GM19240 (cell line): Measurements from ENCODE around the gene MZB1.

Experiments
- DNase-seq: peaks from one replicate; pipeline ENCODE4 v3.0.0; 2011; ENCODE audit warnings: low spot score; ENCODE audit not compliant: insufficient read length

MZB1 gene

GRCh38 chr5:139389701-139390638 is at the start of gene MZB1:
TSS of gene MZB1 (minus strand) at chr5:139389913. CDS start at chr5:139389856, 57 bp downstream.
- peak; percentile 78 for DNase-seq

GRCh38 chr5:139439013-139439903 is 49.5 kb upstream of the MZB1 start, which contains the start of gene DNAJC18:
TSS of gene DNAJC18 (minus strand) at chr5:139439525. CDS start at chr5:139439445, 80 bp downstream.
- DNase-seq, result peak; percentile 75

- DNase-seq, result no peak
Measured at GRCh38 chr5:139438707-139439012, 48.9 kb upstream of the MZB1 start.

- no peak for DNase-seq
Measured at GRCh38 chr5:139435676-139436075, 46.0 kb upstream of the MZB1 start.

- DNase-seq, result no peak
Measured at GRCh38 chr5:139431706-139432105, 42.0 kb upstream of the MZB1 start.

- DNase-seq, result no peak
Measured at GRCh38 chr5:139430015-139430414, 40.3 kb upstream of the MZB1 start.

- no peak for DNase-seq
Measured at GRCh38 chr5:139426203-139426885, 36.6 kb upstream of the MZB1 start.

GRCh38 chr5:139425497-139425896 is 35.8 kb upstream of the MZB1 start:
- no peak for DNase-seq

GRCh38 chr5:139422307-139422893 is 32.7 kb upstream of the MZB1 start:
- peak; percentile 62 for DNase-seq

- DNase-seq, result no peak
Measured at GRCh38 chr5:139419226-139420192, 29.8 kb upstream of the MZB1 start.

GRCh38 chr5:139418793-139419192 is 29.1 kb upstream of the MZB1 start:
- DNase-seq, result no peak

- DNase-seq, result no peak
Measured at GRCh38 chr5:139417214-139417613, 27.5 kb upstream of the MZB1 start.

- DNase-seq, result no peak
Measured at GRCh38 chr5:139416651-139417050, 26.9 kb upstream of the MZB1 start.

- DNase-seq, result no peak
Measured at GRCh38 chr5:139415869-139416268, 26.2 kb upstream of the MZB1 start.

GRCh38 chr5:139415221-139415861 is 25.6 kb upstream of the MZB1 start:
- DNase-seq, result no peak

GRCh38 chr5:139414581-139415130 is 24.9 kb upstream of the MZB1 start:
- no peak for DNase-seq

GRCh38 chr5:139413963-139414362 is 24.2 kb upstream of the MZB1 start:
- DNase-seq, result no peak

GRCh38 chr5:139413153-139413552 is 23.4 kb upstream of the MZB1 start:
- DNase-seq, result no peak
